ENCODE results near the gene MT1G.
"Not testable (repeated sequence)": the region's sequence is repeated elsewhere in the genome, so short reads cannot be mapped to it uniquely, and the experiment has no call there.

Gene MT1G

DNA sequence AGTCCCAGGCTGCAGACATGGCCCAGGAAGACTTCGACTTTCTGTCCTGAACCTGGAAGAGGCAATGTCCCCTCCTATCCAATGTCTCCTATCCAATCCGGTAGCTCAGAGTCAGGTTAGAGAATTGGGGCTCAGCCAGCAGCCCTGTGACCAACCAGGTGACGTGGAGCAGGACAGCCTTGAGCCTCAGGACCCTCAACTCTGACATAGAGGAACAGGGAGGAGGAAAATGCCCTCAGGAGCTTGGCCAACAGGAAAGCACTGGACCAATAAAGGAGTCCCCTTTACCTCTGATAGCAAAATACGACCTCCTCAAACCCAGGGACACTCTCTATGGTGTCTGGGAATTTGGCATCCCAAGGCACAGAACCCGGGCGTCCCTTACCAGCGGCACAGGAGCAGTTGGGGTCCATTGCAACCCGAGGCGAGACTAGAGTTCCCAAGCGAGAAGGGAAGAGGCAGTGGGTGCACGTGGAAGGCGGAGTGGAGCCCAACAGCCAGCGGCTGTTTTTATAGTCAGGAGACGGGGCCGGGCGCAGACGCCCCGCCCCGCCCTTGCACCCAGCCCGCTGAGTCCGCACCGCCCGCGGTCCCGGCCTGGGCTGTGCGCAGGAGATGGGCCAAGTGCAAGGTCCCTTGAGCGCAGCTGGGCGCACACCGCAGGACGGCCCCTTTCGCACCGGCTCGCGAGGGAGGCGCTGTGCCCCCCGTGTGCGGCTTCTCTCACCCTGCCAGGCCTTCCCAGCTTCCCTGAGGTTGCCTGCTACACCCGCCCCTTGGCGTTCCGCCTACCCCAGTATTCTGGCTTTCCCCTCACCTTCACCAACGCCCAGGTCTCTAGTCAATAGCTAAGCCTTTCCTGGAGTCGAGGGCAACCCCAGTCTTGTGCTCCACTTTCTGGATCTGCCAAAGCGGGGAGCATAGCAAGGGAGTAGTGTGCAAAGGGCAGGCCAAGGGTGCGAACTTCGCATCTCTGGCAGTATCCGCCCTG is at the start of gene MT1G:
Gene MT1G (minus strand): TSS at position 485 of the 991 bp plus-strand sequence. CDS start 72 bp downstream, at position 413.
- DNase-seq = no peak

- not testable (repeated sequence) for DNase-seq
Observed at GRCh38 chr16:56717532-56717931, 49.7 kb upstream of the MT1G start.

- peak; percentile 1 for DNase-seq
Observed at GRCh38 chr16:56716761-56717160, 48.9 kb upstream of the MT1G start.

GRCh38 chr16:56715126-56715525 is 47.3 kb upstream of the MT1G start:
- DNase-seq = no peak

- no peak for DNase-seq
Observed at GRCh38 chr16:56713794-56714193, 45.9 kb upstream of the MT1G start.

DNA sequence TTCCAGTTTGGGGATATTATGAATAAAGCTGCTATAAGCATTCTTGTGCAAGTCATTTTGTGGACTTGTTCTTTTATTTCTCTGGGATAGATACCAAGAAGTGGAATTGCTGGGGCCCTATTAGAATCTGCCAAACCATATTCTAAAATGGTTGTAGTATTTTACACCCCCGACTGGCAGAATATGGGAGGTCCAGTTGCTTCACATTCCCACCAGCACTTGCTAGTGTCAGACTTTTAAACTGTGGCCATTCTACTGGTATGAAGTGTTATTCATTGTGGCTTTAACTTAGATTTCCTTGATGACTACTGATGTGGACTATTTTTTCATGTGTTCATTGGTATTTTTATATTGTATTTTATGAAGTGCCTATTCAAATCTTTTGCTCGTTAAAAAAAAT is 44.0 kb upstream of the MT1G start:
- no peak for DNase-seq

DNA sequence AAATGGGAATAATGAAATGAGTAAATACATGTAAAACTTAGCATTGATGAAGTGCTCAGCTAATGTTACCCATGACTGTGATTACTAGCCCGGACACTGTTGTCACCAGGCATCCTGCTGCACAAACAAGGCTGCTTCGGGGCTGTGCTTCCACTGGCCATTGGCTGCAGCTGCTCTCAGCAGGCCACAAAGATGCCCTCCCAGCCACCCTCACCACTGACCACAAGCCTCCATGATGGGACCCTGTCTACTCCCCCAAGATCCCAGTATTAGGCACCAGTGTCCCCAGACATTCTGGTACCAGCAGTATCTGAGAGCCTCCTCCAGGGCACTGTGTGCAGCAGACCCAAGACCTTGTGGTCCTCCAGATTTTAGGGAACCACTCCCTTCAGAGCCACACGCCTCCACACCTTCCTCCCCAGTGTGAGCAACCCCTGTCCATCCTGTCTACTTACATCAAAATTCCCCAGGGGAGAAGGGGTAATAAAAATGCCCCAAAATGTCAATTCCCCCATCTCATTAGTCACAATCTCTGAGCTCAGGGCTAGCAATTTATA is 42.4 kb upstream of the MT1G start:
- DNase-seq = no peak

GRCh38 chr16:56709443-56710040 is 41.7 kb upstream of the MT1G start:
- no peak for DNase-seq

DNA sequence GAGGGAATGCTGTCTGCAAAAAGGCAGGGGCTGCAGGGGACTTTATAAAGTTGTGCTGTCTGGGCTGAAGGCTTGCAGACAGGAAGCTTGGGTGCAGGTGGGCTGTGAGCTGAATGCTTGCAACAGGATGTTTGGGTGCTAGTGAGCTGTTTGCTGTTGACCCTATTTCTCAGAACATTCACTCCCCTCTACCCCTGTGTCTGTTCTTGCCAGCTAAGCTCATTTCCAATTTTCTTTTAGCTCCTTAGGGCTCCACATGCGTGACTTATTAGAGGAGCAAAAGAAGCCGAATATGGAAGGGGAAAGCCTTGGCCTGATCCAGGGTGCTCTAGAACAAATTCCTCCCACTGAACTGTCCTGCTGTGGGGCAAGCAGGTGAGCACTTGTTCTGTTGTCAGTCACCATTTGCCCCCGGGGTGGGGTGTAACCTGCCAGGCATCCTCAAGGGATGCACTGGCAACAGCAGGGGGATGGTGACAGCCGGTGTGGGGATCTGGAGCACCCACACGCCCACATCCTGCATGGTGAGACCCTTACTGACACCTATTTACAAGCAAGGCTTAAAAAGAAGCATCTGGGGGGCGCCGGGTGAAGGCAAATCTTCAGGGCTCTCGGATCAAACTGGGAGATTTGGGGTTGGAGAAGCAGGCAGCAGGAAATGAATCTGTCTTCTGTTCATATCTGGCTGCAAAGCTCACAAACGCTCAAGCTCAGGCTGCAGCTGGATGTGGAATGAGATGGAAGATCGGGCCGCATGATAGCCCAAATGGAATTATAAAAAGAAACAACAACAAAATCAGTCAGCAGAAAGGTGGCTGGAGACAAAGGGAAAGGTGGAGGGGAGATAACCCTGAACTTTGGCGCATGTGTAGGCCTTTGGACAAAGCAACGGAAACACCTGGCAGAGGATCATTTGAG is 40.9 kb upstream of the MT1G start:
- DNase-seq = no peak

DNA sequence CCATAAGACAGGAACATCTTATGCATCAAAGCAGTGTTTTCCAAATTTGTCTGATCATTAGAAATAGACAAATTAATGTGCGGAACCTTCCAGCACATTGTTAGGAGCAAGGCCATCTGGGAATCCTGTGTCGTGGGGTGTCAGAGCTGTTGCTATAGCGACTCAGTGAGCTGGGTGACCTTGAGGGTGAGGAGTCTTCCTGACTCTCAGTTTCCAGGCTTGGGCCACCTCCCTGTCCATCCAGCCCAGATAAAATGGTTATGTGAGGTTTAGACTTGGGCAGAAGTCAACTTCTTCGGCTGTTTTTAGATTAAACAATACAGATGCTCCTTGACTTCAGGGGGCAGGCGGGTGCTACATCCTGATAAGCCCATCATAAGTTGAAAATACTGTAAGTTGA is 35.0 kb upstream of the MT1G start:
- DNase-seq = no peak

GRCh38 chr16:56701534-56701933 is 33.7 kb upstream of the MT1G start:
- DNase-seq = no peak

DNA sequence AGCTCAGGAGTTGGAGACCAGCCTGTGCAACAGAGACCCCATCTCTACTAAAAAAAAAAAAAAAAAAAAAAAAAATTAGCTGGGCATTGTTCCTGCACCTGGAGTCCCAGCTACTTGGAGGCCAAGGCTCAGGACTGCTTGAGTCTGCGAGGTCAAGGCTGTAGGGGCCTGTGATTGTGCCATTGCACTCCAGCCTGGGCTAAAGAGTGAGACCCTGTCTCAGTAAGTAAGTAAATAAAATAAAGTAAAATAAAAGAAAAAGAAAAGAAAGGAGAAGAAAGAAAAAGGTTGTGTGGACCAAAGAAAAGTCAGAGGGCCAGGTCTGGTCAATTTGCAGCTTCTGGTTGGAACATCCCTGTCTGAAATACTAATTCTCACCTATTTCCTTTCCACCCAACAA is 32.8 kb upstream of the MT1G start:
- no peak for DNase-seq

- DNase-seq = no peak
Observed at GRCh38 chr16:56700195-56700594, 32.3 kb upstream of the MT1G start.

- DNase-seq = no peak
Observed at GRCh38 chr16:56697456-56698155, 29.7 kb upstream of the MT1G start.

GRCh38 chr16:56695246-56695645 is 27.4 kb upstream of the MT1G start:
- no peak for DNase-seq

GRCh38 chr16:56691885-56692284 is 24.0 kb upstream of the MT1G start:
- no peak for DNase-seq

GRCh38 chr16:56690420-56691122 is 22.7 kb upstream of the MT1G start:
- no peak for DNase-seq

- no peak for DNase-seq
Observed at GRCh38 chr16:56689171-56689570, 21.3 kb upstream of the MT1G start.

- DNase-seq = no peak
Observed at GRCh38 chr16:56688762-56689161, 20.9 kb upstream of the MT1G start.

- DNase-seq = no peak
Observed at GRCh38 chr16:56686758-56687157, 18.9 kb upstream of the MT1G start.

DNA sequence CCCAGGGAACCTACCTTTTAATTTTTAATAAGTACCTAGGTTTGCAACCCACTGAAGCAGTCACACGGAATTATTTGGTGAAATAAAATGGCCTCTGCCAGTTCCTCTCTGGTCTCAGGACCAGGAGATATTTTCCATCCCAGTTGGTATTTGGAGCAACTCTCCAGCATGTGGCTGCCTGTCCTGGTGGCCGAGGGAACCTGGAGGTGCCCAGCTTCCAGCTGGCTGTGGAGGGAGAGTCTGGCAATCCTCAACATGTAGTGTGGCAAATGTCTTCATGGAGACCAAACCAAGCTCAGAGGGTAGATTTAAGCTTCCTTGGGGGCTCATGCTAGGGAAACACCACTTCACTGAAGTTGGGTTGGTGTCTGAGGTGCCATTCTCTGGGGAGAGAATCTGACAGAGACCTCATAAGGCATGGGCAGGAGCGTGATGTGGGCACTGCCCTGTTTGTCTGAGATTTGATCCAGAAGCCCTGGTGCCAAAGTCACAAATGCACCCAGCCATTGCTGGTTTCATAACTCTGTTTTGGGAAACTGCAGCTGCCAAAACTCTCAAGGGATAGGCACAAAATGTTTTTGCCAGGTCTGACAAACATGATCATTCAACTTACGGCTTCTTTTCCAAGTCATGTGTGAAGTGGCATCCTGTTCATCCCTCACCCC is 17.2 kb upstream of the MT1G start:
- DNase-seq = no peak
